NCI-H774 (cell line): ENCODE results near the gene RAD51B.

Experiments
- DNase-seq: peaks from one replicate; lab custom pipeline; 2025; lab: John Stamatoyannopoulos, UW

RAD51B gene

DNA sequence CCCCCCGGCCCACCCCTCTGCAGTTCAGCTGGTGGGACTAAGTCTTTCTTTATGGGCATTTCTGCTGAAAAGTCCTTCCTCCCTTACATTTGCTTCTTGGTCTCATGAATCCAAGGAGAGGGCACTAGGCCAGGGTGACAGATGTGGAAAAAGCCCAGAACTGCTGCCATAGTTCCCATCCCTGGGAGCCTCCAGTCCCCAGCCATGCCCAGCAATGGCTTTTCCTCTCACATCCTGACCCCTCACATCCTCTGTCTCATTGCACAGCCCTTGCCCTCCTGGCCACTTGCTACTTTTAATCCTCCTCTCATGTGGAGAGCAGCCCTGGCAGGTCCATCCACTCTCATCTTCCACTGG lies 850.8 kb downstream of the RAD51B start:
- no peak for DNase-seq

GRCh38 chr14:68671909-68672308 lies 852.3 kb downstream of the RAD51B start:
- DNase-seq = no peak

DNA sequence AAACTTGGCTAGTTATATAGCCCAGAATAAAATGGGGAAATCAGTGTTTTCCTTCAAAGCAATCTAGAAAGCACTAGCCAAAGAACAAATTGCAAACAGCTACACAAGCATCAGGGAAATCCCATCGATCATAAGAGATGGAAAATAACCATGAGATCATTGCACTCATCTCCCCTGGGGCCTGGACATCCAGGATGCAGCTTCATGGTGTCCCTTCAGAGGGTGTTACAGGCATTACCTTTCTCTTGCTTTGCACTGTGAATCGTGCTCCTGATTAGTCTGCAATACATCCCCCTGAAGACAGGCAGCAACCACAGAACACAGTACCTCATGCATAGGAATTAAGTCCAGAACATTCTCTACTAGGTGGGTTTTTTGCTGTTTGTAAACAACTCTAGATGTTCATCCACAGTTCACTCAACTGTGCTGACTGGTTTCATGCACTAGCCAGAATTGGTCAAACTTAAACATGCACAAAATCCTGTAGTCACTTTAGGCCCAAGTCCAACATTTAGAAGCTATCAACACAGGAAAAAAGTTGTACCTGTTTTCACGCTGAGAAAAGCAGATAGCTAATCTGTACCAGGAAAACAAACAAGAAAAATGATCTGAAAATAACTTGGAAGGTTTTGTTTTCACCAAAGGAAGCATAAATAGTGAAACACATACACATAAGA lies 853.2 kb downstream of the RAD51B start:
- no peak for DNase-seq

- DNase-seq = no peak
These were observed 853.9 kb downstream of the RAD51B start for GRCh38 chr14:68673464-68673863.

DNA sequence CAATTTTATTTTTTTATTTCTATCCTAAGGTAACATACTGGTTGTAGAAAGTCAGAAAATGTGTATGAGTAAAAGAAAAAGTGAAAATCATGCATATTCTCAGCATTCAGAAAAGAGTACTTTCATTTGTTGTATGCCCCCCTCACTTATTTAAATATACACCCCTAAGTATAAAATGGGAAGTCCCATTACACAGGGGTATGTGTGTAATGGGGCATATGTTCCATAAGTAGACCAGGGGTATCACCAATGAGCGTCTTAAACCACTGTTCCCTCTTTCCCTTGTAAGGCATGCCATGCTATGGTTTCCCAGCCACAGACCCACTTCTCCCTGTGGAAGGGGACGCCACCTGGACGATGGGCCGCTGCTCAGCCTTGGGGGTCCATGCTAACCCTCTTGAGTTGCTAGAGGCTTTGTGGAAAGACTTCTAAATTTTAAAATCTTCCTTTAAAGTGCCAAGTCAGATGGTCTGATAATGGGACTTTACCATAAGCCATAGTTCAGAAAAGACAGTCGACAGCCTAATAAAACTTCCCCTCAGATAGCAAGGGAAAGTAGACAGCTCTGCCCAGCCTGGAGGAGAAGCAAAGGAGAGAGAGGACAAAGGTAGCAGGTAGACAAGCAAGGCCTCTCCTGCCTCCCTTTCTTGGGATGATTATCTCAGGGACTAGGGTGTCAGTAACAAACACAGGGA lies 855.1 kb downstream of the RAD51B start:
- DNase-seq = no peak

DNA sequence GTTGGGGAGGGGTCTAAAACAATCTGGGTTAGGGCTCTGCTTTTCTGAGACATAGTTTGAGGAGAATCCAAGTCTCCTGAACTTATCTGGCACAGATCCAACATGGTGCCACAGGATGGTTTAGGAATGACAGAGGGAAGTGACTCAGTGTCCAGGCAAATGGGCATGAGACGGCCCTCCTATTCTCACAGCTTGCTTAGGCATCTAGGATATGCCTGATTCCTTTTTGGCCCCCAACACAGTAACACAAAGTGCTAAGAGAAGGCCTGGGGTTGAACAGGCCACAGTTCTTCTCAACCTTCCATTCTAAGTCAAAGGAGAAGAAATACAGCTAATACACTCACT lies 855.6 kb downstream of the RAD51B start:
- DNase-seq = no peak

GRCh38 chr14:68676511-68676943 lies 856.9 kb downstream of the RAD51B start:
- DNase-seq = no peak

- no peak for DNase-seq
These were observed 857.9 kb downstream of the RAD51B start for GRCh38 chr14:68677476-68677875.

DNA sequence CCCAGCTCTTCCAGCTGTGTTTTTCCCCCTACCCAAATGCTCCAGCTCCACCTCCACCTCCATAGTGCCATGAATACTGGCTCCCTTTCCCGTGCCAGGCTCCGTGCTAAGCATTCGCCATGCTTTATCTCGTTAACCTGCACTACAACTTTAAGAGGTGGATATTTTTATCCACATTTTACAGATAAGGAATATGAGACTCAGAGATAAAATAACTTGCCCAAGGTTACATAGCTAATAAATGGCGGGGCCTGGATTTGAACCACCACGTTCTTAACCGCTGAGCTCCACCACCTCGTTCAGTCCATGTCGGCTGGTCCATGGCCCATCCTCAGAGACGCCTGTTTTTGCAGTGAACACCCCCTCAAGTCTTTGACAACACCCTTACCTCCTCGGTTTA lies 858.3 kb downstream of the RAD51B start:
- DNase-seq = no peak

DNA sequence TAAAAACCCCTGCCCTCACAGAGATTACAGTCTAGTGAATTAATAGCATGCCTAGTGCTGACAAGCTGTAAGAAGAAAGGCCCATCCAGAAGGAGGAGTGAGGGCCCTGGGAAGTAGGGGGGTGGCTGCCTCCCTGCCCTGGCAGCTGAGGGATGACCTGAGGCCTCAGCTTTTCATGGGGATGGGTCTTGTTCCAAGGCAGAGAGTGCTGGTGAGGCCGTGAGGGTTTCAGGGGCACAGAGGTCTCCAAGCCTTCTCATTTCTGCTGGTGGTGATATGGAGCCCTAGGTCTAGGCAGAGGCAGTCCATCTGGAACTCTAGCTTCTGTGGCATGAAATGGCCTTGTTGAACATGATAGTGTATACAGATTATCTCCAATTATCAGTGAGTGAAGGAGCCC lies 858.9 kb downstream of the RAD51B start:
- no peak for DNase-seq

- DNase-seq = no peak
These were observed 859.7 kb downstream of the RAD51B start for GRCh38 chr14:68679301-68679700.

GRCh38 chr14:68679746-68680467 lies 860.3 kb downstream of the RAD51B start:
- DNase-seq = no peak

GRCh38 chr14:68680541-68681051 lies 861.0 kb downstream of the RAD51B start:
- no peak for DNase-seq

DNA sequence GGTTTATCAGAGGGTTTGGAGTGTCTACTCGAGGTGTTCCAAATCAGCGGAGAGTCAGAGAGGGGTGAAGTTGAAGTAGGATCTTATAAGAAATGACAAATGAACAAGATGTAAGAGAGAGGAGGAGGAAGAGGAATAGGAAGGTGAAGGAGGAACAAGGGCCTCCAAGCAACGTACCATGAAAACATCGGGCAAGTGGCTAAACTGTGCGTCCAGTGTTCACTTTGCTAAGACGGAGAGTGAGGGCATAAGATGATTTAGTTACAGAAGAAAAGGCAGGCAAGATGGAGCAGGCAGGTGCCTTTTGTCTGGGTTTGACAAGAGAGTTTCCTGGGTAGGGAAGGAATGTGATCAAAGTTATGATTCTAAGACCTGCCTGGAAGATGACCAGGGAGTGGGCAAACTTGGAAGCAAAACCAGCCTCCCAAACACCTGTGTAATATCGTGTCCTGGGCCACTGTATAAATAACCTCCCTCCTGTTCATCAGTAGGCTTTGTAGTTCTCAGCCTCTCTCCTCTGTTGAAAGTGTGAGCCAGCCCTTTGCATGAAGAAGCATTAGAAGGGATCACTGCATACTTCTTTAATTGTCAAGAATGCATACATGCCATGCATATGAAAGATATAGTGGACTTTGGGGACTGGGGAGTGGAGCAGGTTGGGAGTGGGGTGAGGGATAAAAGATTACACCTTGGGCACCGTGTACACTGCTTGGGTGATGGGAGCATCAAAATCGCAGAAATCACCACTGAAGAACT lies 861.9 kb downstream of the RAD51B start:
- DNase-seq = no peak

DNA sequence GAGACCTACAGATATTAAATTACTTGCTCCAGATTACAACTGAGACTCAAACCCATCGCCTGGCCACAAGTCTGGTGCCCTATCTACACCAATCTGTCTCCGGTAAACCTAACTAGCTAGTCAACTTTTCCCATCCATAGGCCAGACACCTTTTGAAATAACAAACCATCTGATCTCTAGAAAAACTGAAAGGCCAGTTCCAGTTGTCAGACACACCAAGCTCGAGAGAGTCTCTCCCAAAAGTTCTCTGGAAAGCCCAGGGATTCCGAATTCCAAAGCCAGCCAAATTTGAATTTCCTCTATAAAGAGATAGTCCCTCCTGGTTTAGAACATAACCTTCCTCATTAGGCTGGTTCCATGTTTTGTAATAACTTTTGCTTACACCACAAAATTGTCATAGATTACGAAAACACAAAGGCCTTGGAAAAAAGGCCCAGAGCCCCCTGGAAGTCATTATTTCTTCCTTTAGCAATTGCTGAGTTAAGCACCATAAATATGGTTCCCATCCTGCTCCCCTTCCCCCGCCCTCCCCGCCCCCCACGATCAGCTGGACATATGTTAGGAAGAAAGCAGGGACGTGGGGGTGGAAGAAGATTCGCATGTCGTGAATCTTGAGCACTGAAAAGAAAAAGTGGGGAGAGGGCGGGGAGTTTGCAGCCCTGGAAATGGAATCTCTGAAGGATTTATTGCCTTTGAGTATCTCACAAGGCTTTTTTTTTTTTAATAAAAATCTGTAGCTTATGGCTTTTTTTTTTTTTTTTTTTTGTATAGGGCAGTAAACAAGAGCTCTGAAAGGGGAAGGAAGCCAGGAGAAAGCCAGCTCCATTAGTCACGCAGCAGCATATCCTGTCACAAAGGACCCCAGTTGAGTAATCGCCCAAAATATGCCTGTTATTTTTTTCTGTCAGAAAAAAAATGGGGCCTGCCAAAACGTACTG lies 862.9 kb downstream of the RAD51B start:
- no peak for DNase-seq

- no peak for DNase-seq
These were observed 863.7 kb downstream of the RAD51B start for GRCh38 chr14:68683326-68683725.

- DNase-seq = no peak
These were observed 865.2 kb downstream of the RAD51B start for GRCh38 chr14:68684466-68685418.

GRCh38 chr14:68685419-68686204 lies 866.0 kb downstream of the RAD51B start:
- no peak for DNase-seq

GRCh38 chr14:68686205-68686465 lies 866.6 kb downstream of the RAD51B start:
- DNase-seq = no peak

DNA sequence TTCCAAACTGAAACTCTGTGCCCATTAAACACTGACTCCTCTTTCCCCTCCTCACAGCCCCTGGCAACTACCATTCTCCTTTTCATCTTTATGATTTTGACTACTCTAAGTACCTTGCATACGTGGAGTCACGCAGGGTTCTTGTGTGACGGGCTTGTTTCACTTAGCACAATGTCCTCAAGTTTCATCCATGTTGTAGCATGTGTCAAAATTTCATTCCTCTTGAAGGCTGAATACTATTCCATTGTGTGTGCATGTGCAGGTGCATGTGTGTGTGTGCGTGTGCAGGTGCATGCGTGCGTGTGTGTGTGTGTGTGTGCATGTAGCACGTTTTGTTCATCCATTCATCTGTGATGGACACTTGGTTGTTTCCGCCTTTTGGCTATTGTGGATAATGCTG lies 867.1 kb downstream of the RAD51B start:
- no peak for DNase-seq
